Ascending aorta (tissue), 2 donors: ENCODE results near the gene ANO9. TPM values are rescaled to one million over a fixed set of nuclear protein-coding genes. Genes with fewer than 3 reads are reported as not detected.

Source experiments
- DNase-seq, 2 donors: peaks; one replicate each; pipeline ENCODE4 v3.0.0-alpha.2; 2019; ENCODE audit warnings: low spot score in 2 of 2
- H3K27ac ChIP-seq, 2 donors: fragments of 200-600 bp; sonication (generic); one replicate each; pipeline ENCODE4 v1.5.1; 2016 to 2017; ENCODE audit warnings: mild to moderate bottlenecking in 1 of 2
- H3K27me3 ChIP-seq: fragments of 200-600 bp; sonication (generic); one replicate; pipeline ENCODE4 v1.5.1; 2017
- H3K36me3 ChIP-seq, 2 donors: fragments of 200-600 bp; sonication (generic); one replicate each; pipeline ENCODE4 v1.5.1; 2016
- H3K4me1 ChIP-seq, 2 donors: fragments of 200-600 bp; sonication (generic); one replicate each; pipeline ENCODE4 v1.5.1; 2016 to 2017; ENCODE audit warnings: mild to moderate bottlenecking in 1 of 2
- H3K4me3 ChIP-seq, 2 donors: fragments of 200-600 bp; sonication (generic); one replicate each; pipeline ENCODE4 v1.5.1; 2016 to 2017; ENCODE audit warnings: mild to moderate bottlenecking in 1 of 2
- H3K9me3 ChIP-seq, 2 donors: fragments of 200-600 bp; sonication (generic); one replicate each; pipeline ENCODE4 v1.5.1; 2016
- CTCF ChIP-seq, 3 experiments: fragments of 200-600 bp in 2 of 3; fragments of 450-650 bp in 1 of 3; sonication (generic) in 2 of 3; IDR thresholded peaks; one replicate each; pipeline ENCODE4 v1.5.1; 2016 to 2019; ENCODE audit warnings: antibody characterized with exemption in 3 of 3, mild to moderate bottlenecking in 1 of 3, moderate library complexity in 1 of 3
- intact Hi-C: fragments of 100-400 bp; cut with DNase I; formaldehyde crosslinking; loops from one replicate; pipeline ENCODE4 v1.15.1; 2023
- total RNA-seq: library from RNA; depleted of rRNA; stranded (reverse); fragments of >200 nt; gene quantifications from one replicate; pipeline ENCODE4 v1.1.0, GENCODE V29; 2016

Gene ANO9
- total RNA-seq, 1 donor from 2014 or later = 4.0 TPM

- H3K36me3 ChIP-seq = no peaks in the 10 kb centered on the region
- intact Hi-C loops = no loop called here
- no peak for TF ChIP-seq CTCF (IDR thresholded peaks at IDR 0.05)
- no peak overlapping the region for H3K4me3 ChIP-seq
- no peak overlapping the region for H3K27ac ChIP-seq
- H3K27me3 ChIP-seq = no peaks in the 10 kb centered on the region
- DNase-seq = no peak
- no peaks in the 10 kb centered on the region for H3K9me3 ChIP-seq
- no peaks in the 10 kb centered on the region for H3K4me1 ChIP-seq
These were observed 62.4 kb downstream of the ANO9 start for GRCh38 chr11:379205-380094.

- no peaks in the 10 kb centered on the region for H3K36me3 ChIP-seq
- no peaks in the 10 kb centered on the region for H3K4me1 ChIP-seq
- intact Hi-C loops = no loop called here
- H3K4me3 ChIP-seq = no peak overlapping the region
- no peaks in the 10 kb centered on the region for H3K27me3 ChIP-seq
- no peak overlapping the region for H3K27ac ChIP-seq
- TF ChIP-seq CTCF (IDR thresholded peaks at IDR 0.05) = no peak
- H3K9me3 ChIP-seq = no peaks in the 10 kb centered on the region
- DNase-seq = no peak
These were observed 63.8 kb downstream of the ANO9 start for GRCh38 chr11:377883-378500.

GRCh38 chr11:377174-377865, 64.5 kb downstream of the ANO9 start:
- intact Hi-C loops = no loop called here
- no peak for TF ChIP-seq CTCF (IDR thresholded peaks at IDR 0.05)
- Histone ChIP-seq H3K4me1 (no peaks in the 10 kb centered on the region), H3K27ac (no peak overlapping the region), H3K27me3 (no peaks in the 10 kb centered on the region), H3K36me3 (no peaks in the 10 kb centered on the region), H3K9me3 (no peaks in the 10 kb centered on the region), H3K4me3 (no peak overlapping the region)
- no peak for DNase-seq

- H3K27ac ChIP-seq = no peak overlapping the region
- no peaks in the 10 kb centered on the region for H3K36me3 ChIP-seq
- no peaks in the 10 kb centered on the region for H3K9me3 ChIP-seq
- H3K4me1 ChIP-seq = no peaks in the 10 kb centered on the region
- no peaks in the 10 kb centered on the region for H3K27me3 ChIP-seq
- intact Hi-C loops = no loop called here
- no peak for TF ChIP-seq CTCF (IDR thresholded peaks at IDR 0.05)
- no peak overlapping the region for H3K4me3 ChIP-seq
- DNase-seq = no peak
These were observed 65.2 kb downstream of the ANO9 start for GRCh38 chr11:376531-377173.
